ENCODE measurements around the gene MED12L. TPM values are rescaled to one million over a fixed set of nuclear protein-coding genes. Genes with fewer than 3 reads are reported as not detected.
A peak's percentile ranks its signal among the peaks of the same experiment; 100 is the strongest.

The MED12L gene
- total RNA-seq, 1 experiment from 2014 or later, result 14.9 TPM

DNA sequence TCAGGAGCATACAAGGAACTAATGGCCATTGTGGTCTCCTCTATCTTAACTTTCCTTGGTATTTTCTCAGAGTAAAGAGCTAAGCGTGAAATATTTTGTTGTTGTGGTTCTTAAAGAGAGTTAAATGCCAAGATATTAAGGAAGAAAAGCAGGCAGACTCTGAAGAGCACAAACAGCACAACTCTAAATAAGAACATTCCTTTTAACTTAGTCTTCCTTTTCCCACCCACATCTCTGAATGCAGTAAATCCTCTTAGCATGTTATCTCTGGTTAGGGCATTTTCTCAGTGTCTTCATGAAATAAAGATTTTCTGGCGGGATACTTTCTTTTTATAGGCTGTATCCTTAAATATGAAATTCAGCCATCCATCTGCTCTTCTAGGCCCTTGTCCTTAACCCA is 229.7 kb downstream of the MED12L start:
- no peak overlapping the region for H2BK15ac ChIP-seq (ENCODE audit: low read depth, low read length)
- no peaks in the 10 kb centered on the region for H3K79me1 ChIP-seq (ENCODE audit: insufficient read depth, low read depth, low read length, poor library complexity, severe bottlenecking)
- H4K91ac ChIP-seq (ENCODE audit: insufficient read length, low read depth, low read length), result no peak overlapping the region
- H3K9ac ChIP-seq (ENCODE audit: extremely low read depth, insufficient read length, low read length), result no peak overlapping the region
- no peak overlapping the region for H3K4me2 ChIP-seq (ENCODE audit: insufficient read depth, insufficient read length, low read length)
- H3K4ac ChIP-seq (ENCODE audit: low read depth, low read length), result no peak overlapping the region
- H2AFZ ChIP-seq (ENCODE audit: low read length), result no peak overlapping the region
- no peak overlapping the region for H3K23ac ChIP-seq (ENCODE audit: insufficient read length, low read depth, low read length)
- H3K27ac ChIP-seq (ENCODE audit: insufficient read length, low read depth, low read length), result no peak overlapping the region
- Mint-ChIP-seq H3K27me3 (ENCODE audit: low read depth) (no peaks in the 10 kb centered on the region), H3K4me1 (peaks cover 42 to 43% of the 10 kb centered on the region in 2 experiments), H3K27ac (peak overlapping the region; percentile 22 to 48 (median 32); a peak in 5 of 7 replicates), H3K9me3 (no peaks in the 10 kb centered on the region), H3K4me3 (no peak overlapping the region), H3K36me3 (ENCODE audit: insufficient read depth in 1 of 3, low read depth in 3 of 3) (no peaks in the 10 kb centered on the region)
- no peak overlapping the region for H3K14ac ChIP-seq (ENCODE audit: insufficient read depth, low read length)
- no peak overlapping the region for H2BK5ac ChIP-seq (ENCODE audit: insufficient read length, low read length)
- H3K4me1 ChIP-seq (ENCODE audit: insufficient read depth, low read length), result no peaks in the 10 kb centered on the region; the same call in 1 of the 2 replicates
- WGBS (ENCODE audit: extremely low coverage, insufficient read length, low lambda C conversion rate), result no CpG with 5 or more reads among the region's 2 CpGs
- no peaks in the 10 kb centered on the region for H3K27me3 ChIP-seq (ENCODE audit: insufficient read depth, low read length)
- H3K79me2 ChIP-seq (ENCODE audit: insufficient read depth, low read length), result no peaks in the 10 kb centered on the region
- TF ChIP-seq, protein P1, sequence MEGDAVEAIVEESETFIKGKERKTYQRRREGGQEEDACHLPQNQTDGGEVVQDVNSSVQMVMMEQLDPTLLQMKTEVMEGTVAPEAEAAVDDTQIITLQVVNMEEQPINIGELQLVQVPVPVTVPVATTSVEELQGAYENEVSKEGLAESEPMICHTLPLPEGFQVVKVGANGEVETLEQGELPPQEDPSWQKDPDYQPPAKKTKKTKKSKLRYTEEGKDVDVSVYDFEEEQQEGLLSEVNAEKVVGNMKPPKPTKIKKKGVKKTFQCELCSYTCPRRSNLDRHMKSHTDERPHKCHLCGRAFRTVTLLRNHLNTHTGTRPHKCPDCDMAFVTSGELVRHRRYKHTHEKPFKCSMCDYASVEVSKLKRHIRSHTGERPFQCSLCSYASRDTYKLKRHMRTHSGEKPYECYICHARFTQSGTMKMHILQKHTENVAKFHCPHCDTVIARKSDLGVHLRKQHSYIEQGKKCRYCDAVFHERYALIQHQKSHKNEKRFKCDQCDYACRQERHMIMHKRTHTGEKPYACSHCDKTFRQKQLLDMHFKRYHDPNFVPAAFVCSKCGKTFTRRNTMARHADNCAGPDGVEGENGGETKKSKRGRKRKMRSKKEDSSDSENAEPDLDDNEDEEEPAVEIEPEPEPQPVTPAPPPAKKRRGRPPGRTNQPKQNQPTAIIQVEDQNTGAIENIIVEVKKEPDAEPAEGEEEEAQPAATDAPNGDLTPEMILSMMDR (conservative IDR thresholded peaks at IDR 0.05), result no peak
- H3K18ac ChIP-seq (ENCODE audit: insufficient read length, low read depth, low read length), result no peak overlapping the region
- no peak overlapping the region for H4K5ac ChIP-seq (ENCODE audit: insufficient read length, low read depth, low read length)
- no peak overlapping the region for H2AK5ac ChIP-seq (ENCODE audit: insufficient read length, low read length)
- no peak overlapping the region for H2BK20ac ChIP-seq (ENCODE audit: low read depth, low read length, poor library complexity, severe bottlenecking)
- DNase-seq, result no peak
- H3K23me2 ChIP-seq (ENCODE audit: insufficient read length, low read depth, low read length, poor library complexity, severe bottlenecking), result no peaks in the 10 kb centered on the region
- H3T11ph ChIP-seq (ENCODE audit: low read length), result no peak overlapping the region
- no peak overlapping the region for H2BK12ac ChIP-seq (ENCODE audit: insufficient read length, low read depth, low read length)
- no peak overlapping the region for H2BK120ac ChIP-seq (ENCODE audit: low read depth, low read length, poor library complexity, severe bottlenecking)
- H3K9me3 ChIP-seq (ENCODE audit: control insufficient read depth, low read depth, low read length), result no peaks in the 10 kb centered on the region
- no peaks in the 10 kb centered on the region for H4K20me1 ChIP-seq (ENCODE audit: control insufficient read depth, insufficient read depth, insufficient read length)
- no peak overlapping the region for H4K8ac ChIP-seq (replicated peaks; ENCODE audit: insufficient read length, low read depth, low read length)
- no peak overlapping the region for H3K56ac ChIP-seq (ENCODE audit: insufficient read length, low read depth, low read length)

All from H9 (cell line).